ENCODE data around the gene PDLIM1. TPM values are rescaled to one million over a fixed set of nuclear protein-coding genes. Genes with fewer than 3 reads are reported as not detected.

PDLIM1 gene
- total RNA-seq, 1 donor from 2014 or later = 358 TPM

DNA sequence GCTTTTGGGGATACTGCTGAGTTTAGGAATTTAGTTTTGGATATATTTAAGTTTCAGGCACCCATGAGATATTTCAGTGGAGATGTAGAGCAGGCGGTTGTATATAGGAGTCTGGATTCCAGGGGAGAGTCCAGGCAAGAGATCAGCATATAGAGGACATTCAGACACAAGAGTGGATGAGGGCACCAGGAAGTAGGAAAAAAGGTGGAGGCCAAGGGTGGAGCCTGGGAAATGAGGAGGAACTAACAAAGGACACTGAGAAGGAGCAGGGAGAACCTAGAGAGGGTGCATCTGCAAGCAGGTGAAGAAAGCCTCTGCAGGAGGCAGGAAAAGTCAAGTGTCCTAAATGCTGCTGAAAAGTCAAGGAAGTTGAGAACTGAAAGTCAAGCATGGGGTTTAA lies 13.1 kb upstream of the PDLIM1 start:
- no peak overlapping the region for H3K4me3 ChIP-seq
- intact Hi-C loops (cut with micrococcal nuclease) = no loop called here
- H3K27me3 ChIP-seq (ENCODE audit: low read depth) = no peaks in the 10 kb centered on the region
- DNase-seq = no peak
- TF ChIP-seq CTCF (IDR thresholded peaks at IDR 0.05; ENCODE audit: borderline replicate concordance) = no peak
- no peak overlapping the region for H3K27ac ChIP-seq (replicated peaks)
- H3K9me3 ChIP-seq (replicated peaks) = no peaks in the 10 kb centered on the region
- peaks cover 22% of the 10 kb centered on the region for H3K4me1 ChIP-seq
- no peaks in the 10 kb centered on the region for H3K36me3 ChIP-seq

- intact Hi-C loops (cut with micrococcal nuclease) = no loop called here
- H3K27ac ChIP-seq (replicated peaks) = no peak overlapping the region
- no peaks in the 10 kb centered on the region for H3K9me3 ChIP-seq (replicated peaks)
- no peak overlapping the region for H3K4me3 ChIP-seq
- no peak for TF ChIP-seq CTCF (IDR thresholded peaks at IDR 0.05; ENCODE audit: borderline replicate concordance)
- no peaks in the 10 kb centered on the region for H3K27me3 ChIP-seq (ENCODE audit: low read depth)
- peaks cover 18% of the 10 kb centered on the region for H3K4me1 ChIP-seq
- DNase-seq = no peak
- no peaks in the 10 kb centered on the region for H3K36me3 ChIP-seq
Measured at GRCh38 chr10:95303535-95303934, 12.7 kb upstream of the PDLIM1 start.

DNA sequence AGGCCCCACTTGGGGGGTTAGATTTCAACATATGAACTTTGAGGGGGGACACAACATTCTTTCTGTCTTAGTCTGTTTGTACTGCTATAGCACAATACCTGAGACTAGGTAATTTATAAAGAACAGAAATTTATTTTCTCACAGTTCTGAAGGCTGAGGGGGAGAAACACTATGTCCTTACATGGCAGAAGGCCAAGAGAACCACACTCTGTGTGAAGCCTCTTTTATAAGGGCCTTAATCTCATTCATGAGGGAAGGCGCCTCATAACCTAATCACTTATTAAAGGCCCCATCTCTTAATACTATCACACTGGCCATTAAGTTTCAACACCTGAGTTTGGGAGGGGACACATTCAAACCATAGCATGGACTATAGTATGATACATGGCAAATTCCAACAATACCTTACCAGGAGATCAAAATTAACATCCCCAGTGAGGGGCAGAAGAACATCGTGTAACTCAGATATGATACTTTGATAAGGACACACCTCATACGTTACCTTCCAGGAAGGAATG lies 9.3 kb upstream of the PDLIM1 start:
- TF ChIP-seq CTCF (IDR thresholded peaks at IDR 0.05; ENCODE audit: borderline replicate concordance) = no peak
- Histone ChIP-seq H3K36me3 (no peaks in the 10 kb centered on the region), H3K4me3 (no peak overlapping the region), H3K27me3 (ENCODE audit: low read depth) (no peaks in the 10 kb centered on the region), H3K4me1 (peaks cover 20% of the 10 kb centered on the region), H3K9me3 (replicated peaks) (no peaks in the 10 kb centered on the region), H3K27ac (replicated peaks) (no peak overlapping the region)
- intact Hi-C loops (cut with micrococcal nuclease) = no loop called here
- DNase-seq = no peak

DNA sequence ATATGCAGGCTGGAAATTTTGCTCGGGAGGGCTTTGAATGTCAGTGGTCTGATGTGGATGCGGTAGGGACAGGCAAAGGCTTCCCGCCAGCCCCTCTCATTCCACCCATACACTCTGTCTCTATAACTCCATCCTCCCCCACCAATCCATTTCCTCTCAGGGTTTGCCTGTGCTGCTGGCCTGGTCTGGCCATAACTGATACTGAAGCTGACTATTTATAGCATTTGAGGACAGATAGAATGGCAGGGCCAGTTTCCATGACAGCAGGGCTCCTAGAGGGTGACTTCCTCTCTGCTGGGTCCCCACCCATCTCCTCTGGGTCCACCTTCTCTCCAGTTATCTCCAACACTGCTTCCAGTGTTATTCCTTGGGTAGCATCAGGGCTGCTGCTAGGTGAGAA lies 6.6 kb upstream of the PDLIM1 start:
- TF ChIP-seq CTCF (IDR thresholded peaks at IDR 0.05; ENCODE audit: borderline replicate concordance) = no peak
- H3K27ac ChIP-seq (replicated peaks) = peak overlapping the region; percentile 31

DNA sequence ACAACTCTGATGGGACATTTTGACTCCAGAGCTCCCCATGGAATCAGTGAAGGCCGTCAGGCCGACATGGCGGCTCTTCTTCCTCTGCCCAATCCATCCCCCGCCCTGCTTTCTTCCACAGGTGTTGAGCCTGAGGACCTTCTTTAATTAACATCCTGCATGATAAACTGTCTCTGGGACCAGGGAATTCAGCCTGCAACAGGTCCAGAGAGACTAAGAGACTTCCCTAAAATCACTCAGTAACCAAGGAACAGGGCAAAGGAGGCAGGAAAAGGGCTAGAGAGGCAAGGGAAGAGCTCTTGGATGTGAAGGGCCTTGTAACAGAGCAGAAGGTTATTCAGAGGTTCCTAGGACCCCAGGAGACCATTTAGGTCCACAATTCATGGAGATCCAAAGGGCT lies 6.0 kb upstream of the PDLIM1 start:
- no peaks in the 10 kb centered on the region for H3K9me3 ChIP-seq (replicated peaks)
- H3K4me3 ChIP-seq = no peak overlapping the region
- no peaks in the 10 kb centered on the region for H3K36me3 ChIP-seq
- H3K4me1 ChIP-seq = peaks cover 27% of the 10 kb centered on the region
- TF ChIP-seq CTCF (IDR thresholded peaks at IDR 0.05; ENCODE audit: borderline replicate concordance) = no peak
- intact Hi-C loops (cut with micrococcal nuclease) = no loop called here
- no peaks in the 10 kb centered on the region for H3K27me3 ChIP-seq (ENCODE audit: low read depth)
- DNase-seq = no peak
- H3K27ac ChIP-seq (replicated peaks) = no peak overlapping the region

More for the DNA sequence above, 6.6 kb upstream of the PDLIM1 start:
- H3K4me3 ChIP-seq = no peak overlapping the region
- no peaks in the 10 kb centered on the region for H3K27me3 ChIP-seq (ENCODE audit: low read depth)
- intact Hi-C loops (cut with micrococcal nuclease) = no loop called here
- no peaks in the 10 kb centered on the region for H3K36me3 ChIP-seq
- no peaks in the 10 kb centered on the region for H3K9me3 ChIP-seq (replicated peaks)
- H3K4me1 ChIP-seq = peaks cover 27% of the 10 kb centered on the region
- DNase-seq = no peak

Data from left ventricle myocardium inferior (tissue), 1 donor.